ENCODE results near the gene MCOLN1. TPM values are rescaled to one million over a fixed set of nuclear protein-coding genes. Genes with fewer than 3 reads are reported as not detected.

MCOLN1 gene
- total and polyA plus RNA-seq, 4 experiments from 2014 or later, result 8.0 to 14.9 (median 11.6) TPM

- intact Hi-C loops (cut with micrococcal nuclease), result no loop called here
- Histone ChIP-seq H3K36me3 (ENCODE audit: insufficient read depth, low read length) (peaks cover under 1% of the 10 kb centered on the region), H3K4me1 (ENCODE audit: insufficient read depth, low read length) (no peaks in the 10 kb centered on the region), H3K27ac (ENCODE audit: low read depth, low read length) (no peak overlapping the region), H3K4me3 (ENCODE audit: low read length in 2 of 2) (no peak overlapping the region), H3K9me3 (ENCODE audit: control insufficient read depth in 1 of 2, low read length in 2 of 2) (no peaks in the 10 kb centered on the region), H3K27me3 (ENCODE audit: insufficient read depth, low read length) (no peaks in the 10 kb centered on the region)
- H3K27me3 Mint-ChIP-seq, result no peaks in the 10 kb centered on the region
- H3K4me3 Mint-ChIP-seq, result peak overlapping the region in 2 of 8 donors; percentile 20 to 29
- POLR2A ChIA-PET (ENCODE audit: partially characterized antibody), result no interaction called here
- H3K27ac Mint-ChIP-seq, result peak overlapping the region in 1 of 7 donors; percentile 59
- CTCF ChIA-PET (ENCODE audit: partially characterized antibody), result interaction anchor here (1.1 kb wide), 1 partner anchor 13 kb away, joined by 3 read pairs; no protein-coding TSS in a partner anchor
- peaks cover 0 to 3% (median 0%) of the 10 kb centered on the region in 8 donors for H3K9me3 Mint-ChIP-seq
- peaks cover 14 to 30% of the 10 kb centered on the region in 2 donors for H3K36me3 Mint-ChIP-seq
- peaks cover 0 to 10% (median 2%) of the 10 kb centered on the region in 4 donors for H3K4me1 Mint-ChIP-seq
- peak; percentile 15 to 56 (median 35) for DNase-seq
These were observed 28.8 kb downstream of the MCOLN1 start for GRCh38 chr19:7550987-7551761.

GRCh38 chr19:7552781-7553180 lies 30.4 kb downstream of the MCOLN1 start:
- Mint-ChIP-seq H3K27me3 (no peaks in the 10 kb centered on the region), H3K27ac (peak overlapping the region in 3 of 7 donors; percentile 37 to 78 (median 74)), H3K4me1 (peaks cover 0 to 8% (median 2%) of the 10 kb centered on the region in 4 donors), H3K9me3 (peaks cover 0 to 3% (median 0%) of the 10 kb centered on the region in 8 donors), H3K4me3 (no peak overlapping the region), H3K36me3 (peaks cover 25 to 35% of the 10 kb centered on the region in 2 donors)
- Histone ChIP-seq H3K9me3 (ENCODE audit: control insufficient read depth in 1 of 2, low read length in 2 of 2) (no peaks in the 10 kb centered on the region), H3K27ac (ENCODE audit: low read depth, low read length) (no peak overlapping the region), H3K36me3 (ENCODE audit: insufficient read depth, low read length) (peaks cover 16% of the 10 kb centered on the region), H3K4me1 (ENCODE audit: insufficient read depth, low read length) (no peaks in the 10 kb centered on the region), H3K4me3 (ENCODE audit: low read length in 2 of 2) (no peak overlapping the region), H3K27me3 (ENCODE audit: insufficient read depth, low read length) (no peaks in the 10 kb centered on the region)
- ChIA-PET CTCF (ENCODE audit: partially characterized antibody) (interaction anchor here (1.7 kb wide), 1 partner anchor 15 kb away, joined by 6 read pairs; no protein-coding TSS in a partner anchor), POLR2A (ENCODE audit: partially characterized antibody) (no interaction called here)
- DNase-seq, result peak in 1 of 5 donors; percentile 4
- intact Hi-C loops (cut with micrococcal nuclease), result no loop called here

DNA sequence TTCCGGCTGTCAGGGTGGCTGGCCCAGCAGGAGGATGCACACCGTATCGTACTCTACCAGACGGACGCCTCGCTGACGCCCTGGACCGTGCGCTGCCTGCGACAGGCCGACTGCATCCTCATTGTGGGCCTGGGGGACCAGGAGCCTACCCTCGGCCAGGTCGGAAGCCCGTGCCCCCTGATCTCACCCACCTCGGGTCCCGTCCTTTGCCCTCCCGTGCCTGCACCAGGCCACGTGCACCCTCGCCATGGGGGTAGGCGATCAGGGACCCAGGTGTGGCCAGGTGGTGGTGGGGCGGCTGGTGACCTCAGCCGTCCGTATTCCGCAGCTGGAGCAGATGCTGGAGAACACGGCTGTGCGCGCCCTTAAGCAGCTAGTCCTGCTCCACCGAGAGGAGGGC lies 32.1 kb downstream of the MCOLN1 start:
- Histone ChIP-seq H3K27ac (ENCODE audit: low read depth, low read length) (no peak overlapping the region), H3K36me3 (ENCODE audit: insufficient read depth, low read length) (peaks cover 29% of the 10 kb centered on the region), H3K4me1 (ENCODE audit: insufficient read depth, low read length) (no peaks in the 10 kb centered on the region), H3K9me3 (ENCODE audit: control insufficient read depth in 1 of 2, low read length in 2 of 2) (no peaks in the 10 kb centered on the region), H3K27me3 (ENCODE audit: insufficient read depth, low read length) (no peaks in the 10 kb centered on the region), H3K4me3 (ENCODE audit: low read length in 2 of 2) (no peak overlapping the region)
- Mint-ChIP-seq H3K9me3 (peaks cover 0 to 3% (median 0%) of the 10 kb centered on the region in 8 donors), H3K36me3 (peaks cover 40 to 45% of the 10 kb centered on the region in 2 donors), H3K4me1 (peaks cover 0 to 8% (median 2%) of the 10 kb centered on the region in 4 donors), H3K27ac (no peak overlapping the region), H3K4me3 (no peak overlapping the region), H3K27me3 (no peaks in the 10 kb centered on the region)
- POLR2A ChIA-PET (ENCODE audit: partially characterized antibody), result interaction anchor here (1.2 kb wide), 1 partner anchor 12 kb away, joined by 3 read pairs; no protein-coding TSS in a partner anchor
- intact Hi-C loops (cut with micrococcal nuclease), result no loop called here
- DNase-seq, result no peak
- CTCF ChIA-PET (ENCODE audit: partially characterized antibody), result interaction anchor here (0.8 kb wide), 1 partner anchor 14 kb away, joined by 4 read pairs; no protein-coding TSS in a partner anchor

DNA sequence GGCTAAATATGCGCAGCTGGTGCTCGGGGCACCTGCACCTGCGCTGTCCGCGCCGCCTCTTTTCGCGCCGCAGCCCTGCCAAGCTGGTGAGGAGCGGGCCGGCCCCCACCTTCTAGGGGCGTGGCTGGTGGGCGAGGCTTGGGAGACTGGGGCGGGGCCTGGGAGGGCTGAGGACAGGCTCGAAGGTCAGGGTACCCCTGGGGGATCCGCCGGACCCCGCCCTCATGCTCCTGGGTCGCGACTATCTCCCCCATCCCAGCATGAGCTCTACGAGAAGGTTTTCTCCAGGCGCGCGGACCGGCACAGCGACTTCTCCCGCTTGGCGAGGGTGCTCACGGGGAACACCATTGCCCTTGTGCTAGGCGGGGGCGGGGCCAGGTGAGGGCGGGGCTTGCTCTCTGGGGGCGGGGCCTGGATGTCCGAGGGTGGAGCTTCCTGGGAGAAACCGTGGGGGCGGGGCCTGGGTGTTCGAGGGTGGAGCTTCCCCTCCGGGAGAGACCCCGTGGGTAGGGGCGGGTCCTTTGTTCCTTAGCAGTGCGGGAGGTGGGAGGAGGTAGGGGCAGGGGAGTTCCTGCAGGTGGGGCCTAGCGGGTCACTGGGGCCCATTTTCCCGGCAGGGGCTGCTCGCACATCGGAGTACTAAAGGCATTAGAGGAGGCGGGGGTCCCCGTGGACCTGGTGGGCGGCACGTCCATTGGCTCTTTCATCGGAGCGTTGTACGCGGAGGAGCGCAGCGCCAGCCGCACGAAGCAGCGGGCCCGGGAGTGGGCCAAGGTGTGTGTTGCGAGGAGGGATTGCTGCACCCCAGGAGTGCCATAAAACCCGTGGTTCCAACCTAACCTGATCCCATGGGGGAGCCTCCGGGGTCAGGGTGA lies 32.8 kb downstream of the MCOLN1 start:
- H3K27me3 ChIP-seq (ENCODE audit: insufficient read depth, low read length), result no peaks in the 10 kb centered on the region
- H3K4me1 ChIP-seq (ENCODE audit: insufficient read depth, low read length), result no peaks in the 10 kb centered on the region
- Mint-ChIP-seq H3K9me3 (peaks cover 0 to 1% (median 0%) of the 10 kb centered on the region in 8 donors), H3K4me3 (no peak overlapping the region), H3K27me3 (no peaks in the 10 kb centered on the region), H3K27ac (no peak overlapping the region), H3K4me1 (peaks cover 0 to 8% (median 2%) of the 10 kb centered on the region in 4 donors), H3K36me3 (peaks cover 40 to 46% of the 10 kb centered on the region in 2 donors)
- ChIA-PET POLR2A (ENCODE audit: partially characterized antibody) (interaction anchor here (1.2 kb wide), 1 partner anchor 11 kb away, joined by 3 read pairs; no protein-coding TSS in a partner anchor), CTCF (ENCODE audit: partially characterized antibody) (interaction anchor here (0.8 to 1.5 kb wide), 1 partner anchor 13 kb away, joined by 4 read pairs; no protein-coding TSS in a partner anchor)
- intact Hi-C loops (cut with micrococcal nuclease), result no loop called here
- H3K36me3 ChIP-seq (ENCODE audit: insufficient read depth, low read length), result peaks cover 29% of the 10 kb centered on the region
- no peak overlapping the region for H3K27ac ChIP-seq (ENCODE audit: low read depth, low read length)
- no peak overlapping the region for H3K4me3 ChIP-seq (ENCODE audit: low read length in 2 of 2)
- H3K9me3 ChIP-seq (ENCODE audit: control insufficient read depth in 1 of 2, low read length in 2 of 2), result no peaks in the 10 kb centered on the region
- peak in 1 of 5 donors; percentile 21 for DNase-seq

DNA sequence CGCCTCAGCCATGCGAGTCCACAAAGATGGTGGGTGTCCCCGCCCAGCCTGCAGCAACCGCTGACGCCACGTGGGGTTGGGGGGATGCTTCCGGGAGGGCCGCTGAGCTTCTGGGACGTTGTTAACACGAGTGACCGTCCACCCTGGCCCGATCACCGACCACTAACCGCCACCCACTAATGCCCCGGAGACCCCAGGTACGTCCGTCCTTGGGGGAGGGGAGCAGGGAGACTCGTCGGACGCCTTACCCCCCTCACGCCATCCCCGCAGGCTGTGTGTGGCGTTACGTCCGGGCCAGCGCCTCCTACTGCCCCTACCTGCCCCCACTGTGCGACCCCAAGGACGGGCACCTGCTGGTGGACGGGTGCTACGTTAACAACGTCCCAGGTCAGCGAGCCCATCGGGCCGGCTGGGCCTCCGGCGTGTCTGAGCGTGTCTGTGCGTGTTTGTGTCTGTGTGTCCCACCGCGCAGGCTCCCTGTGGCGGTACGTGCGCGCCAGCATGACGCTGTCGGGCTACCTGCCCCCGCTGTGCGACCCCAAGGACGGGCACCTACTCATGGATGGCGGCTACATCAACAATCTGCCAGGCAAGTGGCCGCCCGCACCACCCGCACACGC lies 34.4 kb downstream of the MCOLN1 start:
- H3K4me3 Mint-ChIP-seq, result no peak overlapping the region
- H3K4me3 ChIP-seq (ENCODE audit: low read length in 2 of 2), result no peak overlapping the region
- no peaks in the 10 kb centered on the region for H3K9me3 Mint-ChIP-seq
- intact Hi-C loops (cut with micrococcal nuclease), result no loop called here
- no peaks in the 10 kb centered on the region for H3K9me3 ChIP-seq (ENCODE audit: control insufficient read depth in 1 of 2, low read length in 2 of 2)
- CTCF ChIA-PET (ENCODE audit: partially characterized antibody), result interaction anchor here (1.5 kb wide), 1 partner anchor 12 kb away, joined by 4 read pairs; no protein-coding TSS in a partner anchor
- DNase-seq, result peak in 1 of 5 donors; percentile 15
- peaks cover 0 to 6% (median 0%) of the 10 kb centered on the region in 4 donors for H3K4me1 Mint-ChIP-seq
- peaks cover 29% of the 10 kb centered on the region for H3K36me3 ChIP-seq (ENCODE audit: insufficient read depth, low read length)
- no peaks in the 10 kb centered on the region for H3K4me1 ChIP-seq (ENCODE audit: insufficient read depth, low read length)
- peaks cover 43 to 45% of the 10 kb centered on the region in 2 donors for H3K36me3 Mint-ChIP-seq
- no peaks in the 10 kb centered on the region for H3K27me3 ChIP-seq (ENCODE audit: insufficient read depth, low read length)
- H3K27me3 Mint-ChIP-seq, result no peaks in the 10 kb centered on the region
- H3K27ac Mint-ChIP-seq, result no peak overlapping the region
- H3K27ac ChIP-seq (ENCODE audit: low read depth, low read length), result no peak overlapping the region
- POLR2A ChIA-PET (ENCODE audit: partially characterized antibody), result no interaction called here

GRCh38 chr19:7558667-7559066 lies 36.2 kb downstream of the MCOLN1 start:
- no peak overlapping the region for H3K27ac Mint-ChIP-seq
- no peak overlapping the region for H3K4me3 Mint-ChIP-seq
- H3K36me3 ChIP-seq (ENCODE audit: insufficient read depth, low read length), result peaks cover 29% of the 10 kb centered on the region
- peaks cover 34 to 40% of the 10 kb centered on the region in 2 donors for H3K36me3 Mint-ChIP-seq
- ChIA-PET CTCF (ENCODE audit: partially characterized antibody) (no interaction called here), POLR2A (ENCODE audit: partially characterized antibody) (interaction anchor here (1.5 kb wide), 1 partner anchor 10 kb away, joined by 3 read pairs; no protein-coding TSS in a partner anchor)
- H3K9me3 Mint-ChIP-seq, result no peaks in the 10 kb centered on the region
- no peaks in the 10 kb centered on the region for H3K9me3 ChIP-seq (ENCODE audit: control insufficient read depth in 1 of 2, low read length in 2 of 2)
- peak in 1 of 5 donors; percentile 9 for DNase-seq
- no peaks in the 10 kb centered on the region for H3K27me3 Mint-ChIP-seq
- no peak overlapping the region for H3K4me3 ChIP-seq (ENCODE audit: low read length in 2 of 2)
- intact Hi-C loops (cut with micrococcal nuclease), result no loop called here
- H3K4me1 ChIP-seq (ENCODE audit: insufficient read depth, low read length), result no peaks in the 10 kb centered on the region
- H3K27ac ChIP-seq (ENCODE audit: low read depth, low read length), result no peak overlapping the region
- H3K4me1 Mint-ChIP-seq, result no peaks in the 10 kb centered on the region
- H3K27me3 ChIP-seq (ENCODE audit: insufficient read depth, low read length), result no peaks in the 10 kb centered on the region
